Measurements from ENCODE around the gene STARD9. TPM values are rescaled to one million over a fixed set of nuclear protein-coding genes. Genes with fewer than 3 reads are reported as not detected.

Gene STARD9
- total RNA-seq, 1 experiment from 2014 or later: 0.86 TPM

- POLR2A ChIA-PET: no interaction called here
- Histone ChIP-seq H3K4me3 (ENCODE audit: low read depth, low read length) (no peak overlapping the region), H3K9me3 (no peaks in the 10 kb centered on the region), H3K36me3 (ENCODE audit: control insufficient read depth, insufficient read depth, low read length) (no peaks in the 10 kb centered on the region), H3K4me1 (0 out of 2 replicates have a peak, but pooled peaks cover 7% of the 10 kb centered on the region), H3K27me3 (replicated peaks; ENCODE audit: control insufficient read depth, insufficient read depth, low read length) (no peaks in the 10 kb centered on the region)
- no peak for TF ChIP-seq CTCF (IDR thresholded peaks at IDR 0.05; ENCODE audit: insufficient read depth in 1 of 2, low read depth in 1 of 2, low read length in 1 of 2, severe bottlenecking in 1 of 2, unreplicated experiment in 1 of 2)
- Mint-ChIP-seq H3K27ac (ENCODE audit: unreplicated experiment) (no peak overlapping the region), H3K4me3 (ENCODE audit: unreplicated experiment) (no peak overlapping the region), H3K36me3 (ENCODE audit: insufficient read depth, unreplicated experiment) (no peaks in the 10 kb centered on the region), H3K4me1 (ENCODE audit: low read depth, unreplicated experiment) (peaks cover 7% of the 10 kb centered on the region), H3K27me3 (ENCODE audit: insufficient read depth, unreplicated experiment) (peaks cover 29% of the 10 kb centered on the region), H3K9me3 (ENCODE audit: unreplicated experiment) (no peaks in the 10 kb centered on the region)
- BruUV-seq (replicated peaks): no TSS peak
- intact Hi-C loops (cut with micrococcal nuclease; ENCODE audit: unreplicated experiment): no loop called here
- no peak for DNase-seq
- CTCF ChIA-PET: interaction anchor here (2.6 kb wide), 1 partner anchor 9 kb away, joined by 12 read pairs; no protein-coding TSS in a partner anchor
These were observed 7.4 kb downstream of the STARD9 start for GRCh38 chr15:42582569-42583375.

GRCh38 chr15:42584031-42584765 lies 8.8 kb downstream of the STARD9 start:
- Mint-ChIP-seq H3K4me1 (ENCODE audit: low read depth, unreplicated experiment) (peaks cover 7% of the 10 kb centered on the region), H3K27ac (ENCODE audit: unreplicated experiment) (no peak overlapping the region), H3K9me3 (ENCODE audit: unreplicated experiment) (no peaks in the 10 kb centered on the region), H3K4me3 (ENCODE audit: unreplicated experiment) (no peak overlapping the region), H3K36me3 (ENCODE audit: insufficient read depth, unreplicated experiment) (no peaks in the 10 kb centered on the region), H3K27me3 (ENCODE audit: insufficient read depth, unreplicated experiment) (peaks cover 24% of the 10 kb centered on the region)
- POLR2A ChIA-PET: no interaction called here
- intact Hi-C loops (cut with micrococcal nuclease; ENCODE audit: unreplicated experiment): no loop called here
- Histone ChIP-seq H3K9me3 (no peaks in the 10 kb centered on the region), H3K36me3 (ENCODE audit: control insufficient read depth, insufficient read depth, low read length) (no peaks in the 10 kb centered on the region), H3K4me3 (ENCODE audit: low read depth, low read length) (no peak overlapping the region), H3K27me3 (replicated peaks; ENCODE audit: control insufficient read depth, insufficient read depth, low read length) (no peaks in the 10 kb centered on the region), H3K4me1 (0 out of 2 replicates have a peak, but pooled peaks cover 7% of the 10 kb centered on the region)
- TF ChIP-seq CTCF (IDR thresholded peaks at IDR 0.05; ENCODE audit: insufficient read depth in 1 of 2, low read depth in 1 of 2, low read length in 1 of 2, severe bottlenecking in 1 of 2, unreplicated experiment in 1 of 2): no peak
- DNase-seq: no peak
- CTCF ChIA-PET: no interaction called here
- no TSS peak for BruUV-seq (replicated peaks)

GRCh38 chr15:42590619-42591237 lies 15.3 kb downstream of the STARD9 start:
- no peaks in the 10 kb centered on the region for H3K9me3 ChIP-seq
- BruUV-seq (replicated peaks): no TSS peak
- TF ChIP-seq CTCF (IDR thresholded peaks at IDR 0.05; ENCODE audit: insufficient read depth in 1 of 2, low read depth in 1 of 2, low read length in 1 of 2, severe bottlenecking in 1 of 2, unreplicated experiment in 1 of 2): no peak
- peaks cover 3% of the 10 kb centered on the region; the same call in 1 of the 2 replicates for H3K4me1 ChIP-seq
- intact Hi-C loops (cut with micrococcal nuclease; ENCODE audit: unreplicated experiment): no loop called here
- H3K36me3 ChIP-seq (ENCODE audit: control insufficient read depth, insufficient read depth, low read length): no peaks in the 10 kb centered on the region
- no peaks in the 10 kb centered on the region for H3K36me3 Mint-ChIP-seq (ENCODE audit: insufficient read depth, unreplicated experiment)
- CTCF ChIA-PET: interaction anchor here (0.7 to 1.4 kb wide), 2 partner anchors 42 to 504 kb away, joined by 4 read pairs; partner anchors contain the start of genes HAUS2 and LRRC57
- no peaks in the 10 kb centered on the region for H3K27me3 ChIP-seq (replicated peaks; ENCODE audit: control insufficient read depth, insufficient read depth, low read length)
- H3K4me1 Mint-ChIP-seq (ENCODE audit: low read depth, unreplicated experiment): no peaks in the 10 kb centered on the region
- H3K27ac Mint-ChIP-seq (ENCODE audit: unreplicated experiment): no peak overlapping the region
- H3K27me3 Mint-ChIP-seq (ENCODE audit: insufficient read depth, unreplicated experiment): no peaks in the 10 kb centered on the region
- no peak overlapping the region for H3K4me3 Mint-ChIP-seq (ENCODE audit: unreplicated experiment)
- no peak for DNase-seq
- POLR2A ChIA-PET: no interaction called here
- no peak overlapping the region for H3K4me3 ChIP-seq (ENCODE audit: low read depth, low read length)
- no peaks in the 10 kb centered on the region for H3K9me3 Mint-ChIP-seq (ENCODE audit: unreplicated experiment)
